ENCODE data around the gene ALG12.
A peak's percentile ranks its signal among the peaks of the same experiment; 100 is the strongest.

The ALG12 gene

GRCh38 chr22:49945042-49945794 lies 27.0 kb upstream of the ALG12 start:
- peak; percentile 72 for DNase-seq (ENCODE audit: low spot score)

- no peak for DNase-seq (ENCODE audit: low spot score)
Observed at GRCh38 chr22:49944399-49944891, 26.2 kb upstream of the ALG12 start.

- DNase-seq (ENCODE audit: low spot score) = no peak
Observed at GRCh38 chr22:49943771-49944398, 25.6 kb upstream of the ALG12 start.

- DNase-seq (ENCODE audit: low spot score) = no peak
Observed at GRCh38 chr22:49943405-49943765, 25.1 kb upstream of the ALG12 start.

GRCh38 chr22:49942565-49943404 lies 24.5 kb upstream of the ALG12 start:
- DNase-seq (ENCODE audit: low spot score) = no peak

GRCh38 chr22:49941507-49942316 lies 23.5 kb upstream of the ALG12 start:
- DNase-seq (ENCODE audit: low spot score) = no peak

GRCh38 chr22:49938565-49939136 lies 20.4 kb upstream of the ALG12 start:
- no peak for DNase-seq (ENCODE audit: low spot score)

GRCh38 chr22:49937758-49938564 lies 19.7 kb upstream of the ALG12 start:
- DNase-seq (ENCODE audit: low spot score) = no peak

GRCh38 chr22:49936973-49937757 lies 18.9 kb upstream of the ALG12 start:
- DNase-seq (ENCODE audit: low spot score) = no peak

- DNase-seq (ENCODE audit: low spot score) = peak; percentile 93
Observed at GRCh38 chr22:49936018-49936972, 18.1 kb upstream of the ALG12 start.

- DNase-seq (ENCODE audit: low spot score) = no peak
Observed at GRCh38 chr22:49935561-49935960, 17.3 kb upstream of the ALG12 start.

- peak; percentile 44 for DNase-seq (ENCODE audit: low spot score)
Observed at GRCh38 chr22:49934891-49935557, 16.8 kb upstream of the ALG12 start.

GRCh38 chr22:49934160-49934890 lies 16.1 kb upstream of the ALG12 start:
- DNase-seq (ENCODE audit: low spot score) = peak; percentile 70

GRCh38 chr22:49933236-49934159 lies 15.3 kb upstream of the ALG12 start:
- DNase-seq (ENCODE audit: low spot score) = no peak

- DNase-seq (ENCODE audit: low spot score) = peak; percentile 90
Observed at GRCh38 chr22:49930596-49931412, 12.6 kb upstream of the ALG12 start.

All from kidney tubule cell (primary cell).